K562 (cell line): ENCODE results near the gene ATG7. TPM values are rescaled to one million over a fixed set of nuclear protein-coding genes. Genes with fewer than 3 reads are reported as not detected.

Source experiments
- ATAC-seq: fragments of 200-7000 bp; cut with Tn5 transposase; 3 replicates; pipeline ENCODE4 v1.9.1; 2020; ENCODE audit warnings: moderate library complexity
- BruUV-seq: library from RNA; stranded (reverse); fragments of 400-500 nt; replicated peaks from 2 replicates; lab custom pipeline; 2021; lab: Mats Ljungman, UMichigan
- CTCF ChIA-PET: fragments of 300-600 bp; formaldehyde crosslinking; extraction: SDS; loops from one replicate; lab custom pipeline; 2021; ENCODE audit warnings: low intra/inter-chr PET ratio; lab: Yijun Ruan, JAX
- POLR2A ChIA-PET: fragments of 300-600, 350-650 bp; sonication (Branson Sonifier 250); formaldehyde crosslinking; extraction: SDS; loops from one replicate; lab custom pipeline; 2021; ENCODE audit warnings: antibody characterized with exemption, inconsistent platforms; lab: Yijun Ruan, JAX
- DNase-seq, 4 experiments: peaks; one replicate each; pipeline versions ENCODE4 v3.0.0 to v3.0.0-alpha.2; 2011 to 2018; ENCODE audit warnings: low spot score in 3 of 4, mixed read lengths in 3 of 4; ENCODE audit errors: extremely low read depth in 1 of 4
- FAIRE-seq: peaks from 2 replicates; lab custom pipeline; 2011; peaks lifted over from hg19 to GRCh38; lab: Jason Lieb, UNC
- H2AFZ ChIP-seq: 2 replicates; pipeline ENCODE4 v1.6.0; 2011; ENCODE audit warnings: low read depth, low read length, control low read depth, inconsistent platforms
- H3K27ac ChIP-seq: fragments of 200-600 bp; 3 replicates; pipeline ENCODE4 v1.8.0; 2011; ENCODE audit warnings: low read depth, mild to moderate bottlenecking, control low read depth, inconsistent platforms, low read length, moderate library complexity, mixed read lengths; ENCODE audit errors: extremely low read depth
- H3K27me3 ChIP-seq, 2 experiments: fragments of 300-600 bp in 1 of 2; 2 replicates in 1 of 2; 3 replicates in 1 of 2; pipeline versions ENCODE4 v1.6.0 to v1.8.0; 2011; ENCODE audit warnings: inconsistent platforms in 2 of 2, low read length in 2 of 2, mild to moderate bottlenecking in 1 of 2, mixed read lengths in 1 of 2, moderate library complexity in 1 of 2; ENCODE audit not compliant: control insufficient read depth in 2 of 2, insufficient read depth in 2 of 2
- H3K36me3 ChIP-seq: fragments of 300-600 bp; 3 replicates; pipeline ENCODE4 v1.8.0; 2011; ENCODE audit warnings: mild to moderate bottlenecking, low read length, inconsistent platforms; ENCODE audit not compliant: control insufficient read depth, insufficient read depth
- H3K4me1 ChIP-seq, 2 experiments: fragments of 200-600 bp in 1 of 2; replicated peaks in 1 of 2; 2 replicates in 1 of 2; 3 replicates in 1 of 2; pipeline versions ENCODE4 v1.5.1 to v1.8.0; 2011; ENCODE audit warnings: inconsistent platforms in 2 of 2, low read length in 2 of 2, mild to moderate bottlenecking in 1 of 2, mixed read lengths in 1 of 2, moderate library complexity in 1 of 2; ENCODE audit not compliant: control insufficient read depth in 2 of 2, insufficient read depth in 2 of 2
- H3K4me2 ChIP-seq: 2 replicates; pipeline ENCODE4 v1.6.1; 2011; ENCODE audit warnings: low read length, control low read depth, inconsistent platforms, mixed read lengths; ENCODE audit not compliant: insufficient read depth
- H3K4me3 ChIP-seq: fragments of 200-600 bp; sonication (generic), shearing (Covaris generic); 2 replicates; pipeline ENCODE4 v1.5.1; 2016; ENCODE audit warnings: control low read depth, inconsistent platforms
- H3K79me2 ChIP-seq: fragments of 200-600 bp; 3 replicates; pipeline ENCODE4 v1.8.0; 2011; ENCODE audit warnings: low read length, inconsistent platforms; ENCODE audit not compliant: control insufficient read depth, insufficient read depth
- H3K9ac ChIP-seq, 2 experiments: 2 replicates each; pipeline versions ENCODE4 v1.6.0 to v1.6.1; 2011; ENCODE audit warnings: low read depth in 2 of 2, low read length in 2 of 2, control low read depth in 1 of 2, inconsistent platforms in 1 of 2, mild to moderate bottlenecking in 1 of 2, mixed read lengths in 1 of 2; ENCODE audit not compliant: insufficient read depth in 1 of 2
- H3K9me1 ChIP-seq: one replicate; pipeline ENCODE4 v1.6.0; 2011; ENCODE audit warnings: inconsistent platforms, mild to moderate bottlenecking, low read length, moderate library complexity; ENCODE audit not compliant: control insufficient read depth, insufficient read depth
- H3K9me3 ChIP-seq: replicated peaks from 2 replicates; pipeline ENCODE4 v1.5.1; 2011; ENCODE audit warnings: low read depth, low read length, inconsistent platforms; ENCODE audit not compliant: control insufficient read depth, insufficient read depth
- H4K20me1 ChIP-seq: replicated peaks from 2 replicates; pipeline ENCODE4 v1.6.1; 2011; ENCODE audit warnings: low read length, inconsistent platforms, mixed read lengths; ENCODE audit not compliant: control insufficient read depth, insufficient read depth
- EP300 ChIP-seq: IDR thresholded peaks from 2 replicates; pipeline ENCODE4 v1.6.1; 2012; ENCODE audit warnings: low read length, improper control_type of control experiment
- MCM2 ChIP-seq: fragments of 450-650 bp; IDR thresholded peaks from 2 replicates; pipeline ENCODE4 v1.6.1; 2017; ENCODE audit warnings: low read depth, mild to moderate bottlenecking
- NRF1 ChIP-seq, 2 experiments: fragments of 450-650 bp; IDR thresholded peaks in 1 of 2; conservative IDR thresholded peaks in 1 of 2; 2 replicates each; pipeline ENCODE4 v1.6.1; 2014; ENCODE audit warnings: mild to moderate bottlenecking in 2 of 2
- PHF20 ChIP-seq: fragments of 450-650 bp; IDR thresholded peaks from 2 replicates; pipeline ENCODE4 v1.6.1; 2018; ENCODE audit not compliant: partially characterized antibody
- PRMT5 ChIP-seq: sonication (generic); formaldehyde crosslinking; IDR thresholded peaks from 2 replicates; pipeline ENCODE4 v1.5.0; 2020; ENCODE audit warnings: missing genetic modification reagents
- SAFB ChIP-seq: fragments of 200-400 bp; formaldehyde crosslinking; IDR thresholded peaks from 2 replicates; pipeline ENCODE4 v1.6.1; 2017; ENCODE audit warnings: low read depth, low read length, borderline replicate concordance
- SMAD4 ChIP-seq: fragments of 250-450 bp; sonication (Bioruptor Pico); conservative IDR thresholded peaks from 2 replicates; pipeline ENCODE4 v1.8.0; 2021; ENCODE audit warnings: inconsistent platforms, mild to moderate bottlenecking, moderate library complexity
- SNIP1 ChIP-seq: fragments of 450-650 bp; IDR thresholded peaks from 2 replicates; pipeline ENCODE4 v1.7.1; 2017; ENCODE audit warnings: low read depth, mild to moderate bottlenecking
- whole genome bisulfite sequencing: fragments of 100-300 bp; shearing (Covaris generic); methylation state at CpG from one replicate; pipeline ENCODE4 v1.1.6; 2016; ENCODE audit warnings: low coverage, mixed read lengths; ENCODE audit not compliant: insufficient coverage; ENCODE audit errors: missing lambda C conversion rate; 5-methylcytosine and 5-hydroxymethylcytosine counted together
- in situ Hi-C: fragments of 300-500 bp; cut with MboI; formaldehyde crosslinking; loops from 4 replicates; pipeline ENCODE4 v1.15.0; 2018; ENCODE audit warnings: inconsistent platforms, mixed read lengths
- intact Hi-C: fragments of 100-400 bp; cut with micrococcal nuclease; formaldehyde crosslinking; loops from 2 replicates; pipeline ENCODE4 v1.14.2; 2022
- polyA plus RNA-seq, 8 experiments: library from polyadenylated mRNA; depleted of rRNA in 4 of 8; stranded (reverse) in 5 of 8; unstranded in 3 of 8; fragments of >200 nt; fragmentation: Nextera tagmentation in 2 of 8; fragmentation: Illumina TruSeq in 1 of 8; extraction: Ambion mirVana in 2 of 8; extraction: Trizol in 1 of 8; gene quantifications; 2 replicates each; pipeline versions ENCODE4 v1.2.1 to v1.2.3, GENCODE V29; 2011 to 2014; ENCODE audit warnings: inconsistent platforms in 1 of 8, missing spikeins in 1 of 8
- total RNA-seq, 7 experiments: library from RNA; depleted of rRNA in 6 of 7; stranded (reverse); fragments of >200 nt in 6 of 7; fragmentation: Illumina TruSeq in 2 of 7; extraction: Trizol in 2 of 7; gene quantifications; 2 replicates each; pipeline versions ENCODE4 v1.2.1 to v1.2.3, GENCODE V29; 2011 to 2021; ENCODE audit warnings: low replicate concordance in 1 of 7
- TF ChIP-seq, protein P1 (sequence below): fragments of 450-650 bp; formaldehyde crosslinking; IDR thresholded peaks from 2 replicates; pipeline ENCODE4 v1.4.0; 2020; ENCODE audit warnings: mild to moderate bottlenecking, moderate library complexity
- TF ChIP-seq, protein P2 (sequence below): fragments of 450-650 bp; IDR thresholded peaks from 2 replicates; pipeline ENCODE4 v1.6.1; 2016
- TF ChIP-seq, protein P3 (sequence below): sonication (generic); formaldehyde crosslinking; IDR thresholded peaks from 2 replicates; pipeline ENCODE4 v1.8.0; 2022; ENCODE audit warnings: missing genetic modification reagents, mild to moderate bottlenecking, borderline replicate concordance

The ATG7 gene
- total and polyA plus RNA-seq, 9 of the 15 experiments (the other 6 are each of a cell fraction or from before 2014, with no cell fraction given), result 18.3 to 45.3 (median 33.6) TPM

DNA sequence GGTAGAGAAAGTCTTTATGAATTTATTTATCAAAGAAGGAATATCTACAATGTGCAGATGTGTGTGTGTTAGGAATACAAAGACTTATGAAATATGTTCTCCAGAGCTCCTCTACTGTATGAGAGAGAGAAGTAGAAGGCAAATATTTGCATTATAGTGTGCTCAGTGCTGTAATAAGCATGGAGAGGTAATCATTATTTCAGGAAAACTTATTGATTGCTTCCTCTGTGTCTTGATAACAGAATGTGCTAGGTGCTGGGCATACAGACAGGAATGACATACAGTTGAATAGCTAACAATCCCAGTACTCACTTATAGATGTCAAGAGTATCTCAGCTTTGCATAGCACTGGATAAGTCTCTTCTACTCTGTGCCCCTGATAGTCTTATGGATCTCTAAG, 30.2 kb downstream of the ATG7 start (continued):
- TF ChIP-seq SMAD4 (no peak), MCM2 (no peak), PHF20 (no peak), SAFB (no peak), PRMT5 (CRISPR knock-in tag) (no peak)
- TF ChIP-seq, protein P1, sequence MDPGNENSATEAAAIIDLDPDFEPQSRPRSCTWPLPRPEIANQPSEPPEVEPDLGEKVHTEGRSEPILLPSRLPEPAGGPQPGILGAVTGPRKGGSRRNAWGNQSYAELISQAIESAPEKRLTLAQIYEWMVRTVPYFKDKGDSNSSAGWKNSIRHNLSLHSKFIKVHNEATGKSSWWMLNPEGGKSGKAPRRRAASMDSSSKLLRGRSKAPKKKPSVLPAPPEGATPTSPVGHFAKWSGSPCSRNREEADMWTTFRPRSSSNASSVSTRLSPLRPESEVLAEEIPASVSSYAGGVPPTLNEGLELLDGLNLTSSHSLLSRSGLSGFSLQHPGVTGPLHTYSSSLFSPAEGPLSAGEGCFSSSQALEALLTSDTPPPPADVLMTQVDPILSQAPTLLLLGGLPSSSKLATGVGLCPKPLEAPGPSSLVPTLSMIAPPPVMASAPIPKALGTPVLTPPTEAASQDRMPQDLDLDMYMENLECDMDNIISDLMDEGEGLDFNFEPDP (CRISPR knock-in tag), result no peak

DNA sequence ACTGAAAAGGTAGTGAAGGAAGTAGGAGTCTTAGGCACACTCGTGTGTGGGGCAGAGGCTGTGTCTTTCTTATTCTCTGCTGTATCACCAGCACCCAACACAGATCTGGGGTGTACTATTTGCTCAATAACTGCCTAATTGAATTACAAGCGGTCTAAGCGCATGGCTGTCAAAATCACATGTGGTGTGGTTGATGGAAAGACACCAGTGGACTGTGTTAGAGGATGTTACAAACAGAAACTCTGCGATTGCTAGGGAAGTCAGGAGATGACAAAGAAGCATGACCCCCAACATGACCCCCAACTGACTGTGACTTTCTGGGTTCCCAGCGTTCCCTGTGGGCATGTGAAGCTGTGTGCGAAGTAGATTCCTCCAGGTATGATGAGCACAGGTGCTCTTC, 32.0 kb downstream of the ATG7 start:
- H3K9ac ChIP-seq, result no peak overlapping the region
- TF ChIP-seq, protein P2, sequence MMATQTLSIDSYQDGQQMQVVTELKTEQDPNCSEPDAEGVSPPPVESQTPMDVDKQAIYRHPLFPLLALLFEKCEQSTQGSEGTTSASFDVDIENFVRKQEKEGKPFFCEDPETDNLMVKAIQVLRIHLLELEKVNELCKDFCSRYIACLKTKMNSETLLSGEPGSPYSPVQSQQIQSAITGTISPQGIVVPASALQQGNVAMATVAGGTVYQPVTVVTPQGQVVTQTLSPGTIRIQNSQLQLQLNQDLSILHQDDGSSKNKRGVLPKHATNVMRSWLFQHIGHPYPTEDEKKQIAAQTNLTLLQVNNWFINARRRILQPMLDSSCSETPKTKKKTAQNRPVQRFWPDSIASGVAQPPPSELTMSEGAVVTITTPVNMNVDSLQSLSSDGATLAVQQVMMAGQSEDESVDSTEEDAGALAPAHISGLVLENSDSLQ, result no peak
- TF ChIP-seq, protein P3, sequence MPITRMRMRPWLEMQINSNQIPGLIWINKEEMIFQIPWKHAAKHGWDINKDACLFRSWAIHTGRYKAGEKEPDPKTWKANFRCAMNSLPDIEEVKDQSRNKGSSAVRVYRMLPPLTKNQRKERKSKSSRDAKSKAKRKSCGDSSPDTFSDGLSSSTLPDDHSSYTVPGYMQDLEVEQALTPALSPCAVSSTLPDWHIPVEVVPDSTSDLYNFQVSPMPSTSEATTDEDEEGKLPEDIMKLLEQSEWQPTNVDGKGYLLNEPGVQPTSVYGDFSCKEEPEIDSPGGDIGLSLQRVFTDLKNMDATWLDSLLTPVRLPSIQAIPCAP (CRISPR knock-in tag), result no peak
- TF ChIP-seq EP300 (no peak), NRF1 (conservative IDR thresholded peaks at IDR 0.05 in 1 of 2, IDR thresholded peaks at IDR 0.05 in 1 of 2) (no peak), SNIP1 (no peak)
- H3K4me3 ChIP-seq, result no peak overlapping the region
- no peak overlapping the region for H3K27ac ChIP-seq
- no peaks in the 10 kb centered on the region for H3K27me3 ChIP-seq
- H4K20me1 ChIP-seq, result no peaks in the 10 kb centered on the region
- WGBS, result 98% methylated on average over 6 of the region's 6 CpGs
- peaks cover 72% of the 10 kb centered on the region for H3K36me3 ChIP-seq
- in situ Hi-C loops (no loop called here), intact Hi-C loops (no loop called here)
- H3K4me1 ChIP-seq, result peaks cover 0 to 7% of the 10 kb centered on the region in 2 experiments; a peak in 1 of 5 replicates
- no peak overlapping the region for H3K4me2 ChIP-seq
- H3K79me2 ChIP-seq, result no peaks in the 10 kb centered on the region
- BruUV-seq, result no TSS peak
- ATAC-seq, result no peak
- CTCF ChIA-PET, result no interaction called here
- H2AFZ ChIP-seq, result no peak overlapping the region
- no peaks in the 10 kb centered on the region for H3K9me3 ChIP-seq
- FAIRE-seq, result no peak
- POLR2A ChIA-PET, result interaction anchor here (0.7 kb wide), 2 partner anchors 956 to 1059 kb away, joined by 3 read pairs; no protein-coding TSS in a partner anchor
- DNase-seq, result no peak
- H3K9me1 ChIP-seq, result peaks cover 3% of the 10 kb centered on the region
